ENCODE results near the gene NPAS3. TPM values are rescaled to one million over a fixed set of nuclear protein-coding genes. Genes with fewer than 3 reads are reported as not detected.

The NPAS3 gene
- total RNA-seq, 4 donors from 2014 or later, result 1.5 to 12.3 (median 3.4) TPM

GRCh38 chr14:33588771-33589170 lies 650.1 kb downstream of the NPAS3 start:
- H3K4me3 ChIP-seq, result no peak overlapping the region
- H3K9me3 ChIP-seq, result no peaks in the 10 kb centered on the region
- TF ChIP-seq POLR2A (IDR thresholded peaks at IDR 0.05) (no peak), EP300 (IDR thresholded peaks at IDR 0.05) (no peak), CTCF (IDR thresholded peaks at IDR 0.05) (no peak)
- 95 to 96% methylated on average over 4 of the region's 4 CpGs for WGBS, 2 donors
- no peaks in the 10 kb centered on the region for H3K27me3 ChIP-seq
- no peak overlapping the region for H3K27ac ChIP-seq
- DNase-seq (ENCODE audit: low spot score in 2 of 2), result no peak
- no peaks in the 10 kb centered on the region for H3K36me3 ChIP-seq
- no peaks in the 10 kb centered on the region for H3K4me1 ChIP-seq

- DNase-seq (ENCODE audit: low spot score in 2 of 2), result no peak
- no peaks in the 10 kb centered on the region for H3K4me1 ChIP-seq
- H3K27ac ChIP-seq, result no peak overlapping the region
- H3K36me3 ChIP-seq, result no peaks in the 10 kb centered on the region
- H3K4me3 ChIP-seq, result no peak overlapping the region
- no peaks in the 10 kb centered on the region for H3K27me3 ChIP-seq
- 80 to 84% methylated on average over 3 of the region's 3 CpGs for WGBS, 2 donors
- H3K9me3 ChIP-seq, result no peaks in the 10 kb centered on the region
- TF ChIP-seq POLR2A (IDR thresholded peaks at IDR 0.05), result no peak
- TF ChIP-seq CTCF (IDR thresholded peaks at IDR 0.05), result no peak
- TF ChIP-seq EP300 (IDR thresholded peaks at IDR 0.05), result no peak
Observed at GRCh38 chr14:33589334-33589733, 650.7 kb downstream of the NPAS3 start.

- Histone ChIP-seq H3K27me3 (no peaks in the 10 kb centered on the region), H3K27ac (no peak overlapping the region), H3K4me3 (no peak overlapping the region), H3K4me1 (no peaks in the 10 kb centered on the region), H3K36me3 (no peaks in the 10 kb centered on the region), H3K9me3 (no peaks in the 10 kb centered on the region)
- DNase-seq (ENCODE audit: low spot score in 2 of 2), result no peak
- TF ChIP-seq EP300 (IDR thresholded peaks at IDR 0.05) (no peak), POLR2A (IDR thresholded peaks at IDR 0.05) (no peak), CTCF (IDR thresholded peaks at IDR 0.05) (no peak)
- WGBS, 2 donors, result 77 to 81% methylated on average over 4 of the region's 4 CpGs
Observed at GRCh38 chr14:33590891-33591630, 652.4 kb downstream of the NPAS3 start.

GRCh38 chr14:33592297-33592696 lies 653.6 kb downstream of the NPAS3 start:
- Histone ChIP-seq H3K9me3 (no peaks in the 10 kb centered on the region), H3K4me1 (no peaks in the 10 kb centered on the region), H3K27me3 (no peaks in the 10 kb centered on the region), H3K36me3 (no peaks in the 10 kb centered on the region), H3K27ac (no peak overlapping the region), H3K4me3 (no peak overlapping the region)
- DNase-seq (ENCODE audit: low spot score in 2 of 2), result no peak
- TF ChIP-seq CTCF (IDR thresholded peaks at IDR 0.05) (no peak), EP300 (IDR thresholded peaks at IDR 0.05) (no peak), POLR2A (IDR thresholded peaks at IDR 0.05) (no peak)
- 79 to 86% methylated on average over 2 of the region's 2 CpGs for WGBS, 2 donors

GRCh38 chr14:33596211-33597080 lies 657.8 kb downstream of the NPAS3 start:
- no peaks in the 10 kb centered on the region for H3K27me3 ChIP-seq
- H3K27ac ChIP-seq, result no peak overlapping the region
- TF ChIP-seq EP300 (IDR thresholded peaks at IDR 0.05) (no peak), POLR2A (IDR thresholded peaks at IDR 0.05) (no peak), CTCF (IDR thresholded peaks at IDR 0.05) (no peak)
- H3K9me3 ChIP-seq, result no peaks in the 10 kb centered on the region
- no peaks in the 10 kb centered on the region for H3K36me3 ChIP-seq
- DNase-seq (ENCODE audit: low spot score in 2 of 2), result no peak
- no peaks in the 10 kb centered on the region for H3K4me1 ChIP-seq
- no peak overlapping the region for H3K4me3 ChIP-seq
- 81 to 86% methylated on average over 8 of the region's 8 CpGs for WGBS, 2 donors

Measured in tibial nerve (tissue), 4 donors.